Hepatocyte (in vitro differentiated cells): ENCODE measurements around the gene POLR2H. TPM values are rescaled to one million over a fixed set of nuclear protein-coding genes. Genes with fewer than 3 reads are reported as not detected.

Experiments used
- DNase-seq: peaks from one replicate; pipeline ENCODE4 v3.0.0-alpha.2; 2016; ENCODE audit warnings: low spot score
- H2AFZ ChIP-seq: fragments of 200-600 bp; sonication (generic); 2 replicates; pipeline ENCODE4 v1.6.0; 2016; ENCODE audit warnings: antibody characterized with exemption, mild to moderate bottlenecking
- H3K27ac ChIP-seq: fragments of 200-600 bp; sonication (generic); 2 replicates; pipeline ENCODE4 v1.5.1; 2016; ENCODE audit warnings: mild to moderate bottlenecking
- H3K27me3 ChIP-seq: fragments of 200-600 bp; sonication (generic); 2 replicates; pipeline ENCODE4 v1.6.1; 2016
- H3K36me3 ChIP-seq: fragments of 200-600 bp; sonication (generic); replicated peaks from 2 replicates; pipeline ENCODE4 v1.5.1; 2016; ENCODE audit warnings: low read depth; ENCODE audit not compliant: insufficient read depth
- H3K4me1 ChIP-seq: fragments of 200-600 bp; sonication (generic); 2 replicates; pipeline ENCODE4 v1.5.1; 2016; ENCODE audit warnings: mild to moderate bottlenecking, moderate library complexity; ENCODE audit not compliant: insufficient read depth
- H3K4me2 ChIP-seq: fragments of 200-600 bp; sonication (generic); 2 replicates; pipeline ENCODE4 v1.6.0; 2016
- H3K4me3 ChIP-seq: fragments of 200-600 bp; sonication (generic); 2 replicates; pipeline ENCODE4 v1.5.1; 2016; ENCODE audit warnings: mild to moderate bottlenecking
- H3K79me2 ChIP-seq: fragments of 200-600 bp; sonication (generic); 2 replicates; pipeline ENCODE4 v1.6.0; 2017; ENCODE audit warnings: mild to moderate bottlenecking
- H3K9me2 ChIP-seq: fragments of 200-600 bp; sonication (generic); replicated peaks from 2 replicates; pipeline ENCODE4 v1.6.0; 2017; ENCODE audit warnings: mild to moderate bottlenecking; ENCODE audit not compliant: insufficient read depth
- H3K9me3 ChIP-seq: fragments of 200-600 bp; sonication (generic); 2 replicates; pipeline ENCODE4 v1.5.1; 2016; ENCODE audit warnings: low read depth, mild to moderate bottlenecking
- H4K20me1 ChIP-seq: fragments of 200-600 bp; sonication (generic); 2 replicates; pipeline ENCODE4 v1.6.0; 2016; ENCODE audit warnings: mild to moderate bottlenecking; ENCODE audit not compliant: insufficient read depth, poor library complexity, severe bottlenecking
- CTCF ChIP-seq: fragments of 200-600 bp; sonication (generic); IDR thresholded peaks from 2 replicates; pipeline ENCODE4 v1.5.1; 2016; ENCODE audit warnings: antibody characterized with exemption, mild to moderate bottlenecking; ENCODE audit not compliant: poor library complexity
- EZH2 ChIP-seq: fragments of 200-600 bp; sonication (generic); IDR thresholded peaks from 2 replicates; pipeline ENCODE4 v1.6.1; 2016; ENCODE audit warnings: antibody characterized with exemption, mild to moderate bottlenecking, borderline replicate concordance
- EZH2phosphoT487 ChIP-seq: fragments of 200-600 bp; sonication (generic); IDR thresholded peaks from one replicate; pipeline ENCODE4 v1.6.1; 2018; ENCODE audit warnings: antibody characterized with exemption, mild to moderate bottlenecking, low read depth, moderate library complexity; ENCODE audit not compliant: unreplicated experiment, severe bottlenecking
- WGBS: methylation state at CpG from one replicate; pipeline ENCODE4 v1.1.6; 2016; ENCODE audit warnings: low lambda C conversion rate; ENCODE audit errors: missing lambda C conversion rate; 5-methylcytosine and 5-hydroxymethylcytosine counted together
- polyA plus RNA-seq: library from polyadenylated mRNA; unstranded; fragments of >200 nt; fragmentation: Nextera tagmentation; extraction: Ambion mirVana; gene quantifications from 2 replicates; pipeline ENCODE4 v1.2.1, GENCODE V29; 2016
- total RNA-seq: library from RNA; depleted of rRNA; stranded (reverse); fragments of >200 nt; gene quantifications from 2 replicates; pipeline ENCODE4 v1.2.3, GENCODE V29; 2014

POLR2H gene
- total RNA-seq (125 and 126 TPM in 2 replicates), polyA plus RNA-seq (95.1 and 106 TPM in 2 replicates)

- peak within 1 kb of the TSS; percentile 98 for H3K4me2 ChIP-seq
- H3K79me2 ChIP-seq = peaks cover 43% of the 10 kb centered on the region
- no peaks in the 10 kb centered on the region for H3K27me3 ChIP-seq
- no peaks in the 10 kb centered on the region for H3K9me3 ChIP-seq
- H3K9me2 ChIP-seq = no peaks in the 10 kb centered on the region
- DNase-seq = peak; percentile 93
- no peaks in the 10 kb centered on the region for H3K36me3 ChIP-seq
- peak within 1 kb of the TSS; percentile 53 for H2AFZ ChIP-seq
- TF ChIP-seq CTCF = no peak
- no peak for TF ChIP-seq EZH2
- TF ChIP-seq EZH2phosphoT487 = no peak
- H4K20me1 ChIP-seq = no peaks in the 10 kb centered on the region
- peak within 1 kb of the TSS; percentile 93 for H3K4me3 ChIP-seq
- peak within 1 kb of the TSS; percentile 98 for H3K27ac ChIP-seq
- 3% methylated on average over 21 of the region's 56 CpGs for WGBS
- peaks cover 26% of the 10 kb centered on the region for H3K4me1 ChIP-seq
These were observed at the start of gene POLR2H, which contains the start of gene CLCN2 for GRCh38 chr3:184361532-184361931. POLR2H (plus strand) TSS chr3:184361710; CDS start chr3:184363493, 1,783 bp downstream. CLCN2 (minus strand) TSS chr3:184361605; CDS start chr3:184361479, 126 bp downstream.

DNA sequence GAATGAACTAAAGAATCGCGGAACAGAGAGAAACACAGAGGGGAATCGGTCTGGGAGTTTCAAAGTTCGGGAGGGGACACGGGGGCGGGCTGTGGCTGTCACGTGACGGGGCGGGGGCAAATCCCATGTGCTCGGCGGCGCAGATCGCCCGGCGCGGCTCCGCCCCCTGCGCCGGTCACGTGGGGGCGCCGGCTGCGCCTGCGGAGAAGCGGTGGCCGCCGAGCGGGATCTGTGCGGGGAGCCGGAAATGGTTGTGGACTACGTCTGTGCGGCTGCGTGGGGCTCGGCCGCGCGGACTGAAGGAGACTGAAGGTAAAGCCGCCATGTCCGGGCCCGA, 47.2 kb upstream of the POLR2H start, which contains the start of gene EIF4G1:
EIF4G1 (plus strand) TSS at position 244 of the 337 bp plus-strand sequence. CDS start 1,191 bp downstream, outside the sequence.
- H3K9me2 ChIP-seq = no peaks in the 10 kb centered on the region
- 5% methylated on average over 8 of the region's 40 CpGs for WGBS
- H3K36me3 ChIP-seq = no peaks in the 10 kb centered on the region
- peak within 1 kb of the TSS; percentile 84 for H2AFZ ChIP-seq
- TF ChIP-seq EZH2 (no peak), EZH2phosphoT487 (no peak), CTCF (no peak)
- DNase-seq = peak; percentile 98
- peaks cover 46% of the 10 kb centered on the region for H3K79me2 ChIP-seq
- no peaks in the 10 kb centered on the region for H3K27me3 ChIP-seq
- H3K4me1 ChIP-seq = peaks cover 22% of the 10 kb centered on the region
- H3K4me2 ChIP-seq = peak within 1 kb of the TSS; percentile 98
- H3K4me3 ChIP-seq = peak within 1 kb of the TSS; percentile 98
- H3K27ac ChIP-seq = peak within 1 kb of the TSS; percentile 98
- peaks cover 41% of the 10 kb centered on the region for H4K20me1 ChIP-seq
- H3K9me3 ChIP-seq = no peaks in the 10 kb centered on the region

DNA sequence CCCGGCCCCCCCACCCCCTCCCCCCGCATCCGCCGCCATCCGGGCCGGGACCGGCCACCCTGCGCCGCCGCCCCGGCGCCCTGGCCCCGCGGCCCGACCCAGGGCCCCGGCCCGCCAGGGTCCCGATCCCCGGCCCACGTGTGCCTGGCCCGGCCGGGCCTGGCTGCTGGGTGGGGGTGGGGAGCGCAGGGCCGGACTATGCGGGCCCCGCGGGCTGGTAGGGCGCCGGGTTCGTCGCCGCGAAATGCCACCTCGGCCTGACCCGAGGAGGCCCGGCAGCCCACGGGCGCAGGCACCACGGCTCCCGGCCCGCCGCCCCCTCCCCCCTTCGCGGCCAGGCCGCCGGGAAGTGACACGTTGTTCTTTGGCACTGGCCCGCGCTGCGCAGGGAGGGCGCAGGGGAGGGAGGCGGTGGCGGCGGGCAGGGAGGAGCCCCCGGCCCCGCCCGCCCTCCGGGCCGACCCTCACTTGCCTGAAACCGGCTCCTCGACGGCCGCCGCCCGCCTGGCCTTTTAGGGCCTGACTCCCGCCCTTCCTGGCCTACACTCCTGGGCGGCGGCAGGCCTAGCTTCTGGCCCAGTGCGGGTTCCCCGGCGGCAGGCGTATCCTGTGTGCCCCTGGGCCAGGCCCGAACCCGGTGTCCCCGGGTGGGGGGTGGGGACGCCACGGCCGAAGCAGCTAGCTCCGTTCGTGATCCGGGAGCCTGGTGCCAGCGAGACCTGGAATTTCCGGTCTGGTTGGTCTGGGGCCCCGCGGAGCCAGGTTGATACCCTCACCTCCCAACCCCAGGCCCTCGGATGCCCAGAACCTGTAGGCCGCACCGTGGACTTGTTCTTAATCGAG, 46.6 kb upstream of the POLR2H start:
- H3K4me1 ChIP-seq = peaks cover 28% of the 10 kb centered on the region
- peak overlapping the region; percentile 6 for H2AFZ ChIP-seq
- H3K36me3 ChIP-seq = no peaks in the 10 kb centered on the region
- peak; percentile 90 for DNase-seq
- 0% methylated on average over 9 of the region's 89 CpGs for whole genome bisulfite sequencing
- H3K9me2 ChIP-seq = no peaks in the 10 kb centered on the region
- H3K4me3 ChIP-seq = peak overlapping the region; percentile 98
- H3K4me2 ChIP-seq = peak overlapping the region; percentile 98
- no peaks in the 10 kb centered on the region for H3K27me3 ChIP-seq
- peaks cover 52% of the 10 kb centered on the region for H3K79me2 ChIP-seq
- peaks cover 47% of the 10 kb centered on the region for H4K20me1 ChIP-seq
- H3K27ac ChIP-seq = peak overlapping the region; percentile 98
- H3K9me3 ChIP-seq = no peaks in the 10 kb centered on the region
- TF ChIP-seq EZH2 (no peak), EZH2phosphoT487 (no peak), CTCF (no peak)
